Upper lobe of left lung (tissue), 6 donors: ENCODE measurements around the gene TLCD2. TPM values are rescaled to one million over a fixed set of nuclear protein-coding genes. Genes with fewer than 3 reads are reported as not detected.

ENCODE experiments used
- ATAC-seq, 2 donors: fragments of 200-7000 bp; cut with Tn5 transposase; one replicate each; pipeline ENCODE4 v1.9.1; 2022; ENCODE audit warnings: mild to moderate bottlenecking in 2 of 2, moderate library complexity in 2 of 2; ENCODE audit not compliant: low FRiP score in 2 of 2
- DNase-seq, 2 donors: peaks; one replicate each; pipeline ENCODE4 v3.0.0-alpha.2; 2019 to 2020
- H3K27ac ChIP-seq, 4 donors: fragments of 200-600 bp; sonication (generic); one replicate each; pipeline ENCODE4 v1.5.1; 2016 to 2019
- H3K27me3 ChIP-seq, 4 donors: fragments of 200-600 bp; sonication (generic); one replicate each; pipeline ENCODE4 v1.5.1; 2017 to 2019
- H3K36me3 ChIP-seq, 4 donors: fragments of 200-600 bp; sonication (generic); one replicate each; pipeline ENCODE4 v1.5.1; 2016 to 2019
- H3K4me1 ChIP-seq, 4 donors: fragments of 200-600 bp; sonication (generic); one replicate each; pipeline ENCODE4 v1.5.1; 2018 to 2019
- H3K4me3 ChIP-seq, 4 donors: fragments of 200-600 bp; sonication (generic); one replicate each; pipeline ENCODE4 v1.5.1; 2017 to 2019; ENCODE audit warnings: mild to moderate bottlenecking in 2 of 4, moderate library complexity in 1 of 4
- H3K9me3 ChIP-seq, 4 donors: fragments of 200-600 bp; sonication (generic); one replicate each; pipeline ENCODE4 v1.5.1; 2018 to 2019
- EP300 ChIP-seq, 4 donors: sonication (generic); formaldehyde crosslinking; IDR thresholded peaks; one replicate each; pipeline ENCODE4 v1.5.1; 2017; ENCODE audit warnings: antibody characterized with exemption in 4 of 4, control low read depth in 2 of 4
- POLR2A ChIP-seq, 4 donors: fragments of 450-650 bp; IDR thresholded peaks; one replicate each; pipeline ENCODE4 v1.5.1; 2016 to 2017; ENCODE audit warnings: antibody characterized with exemption in 4 of 4, mild to moderate bottlenecking in 2 of 4
- POLR2AphosphoS5 ChIP-seq, 2 donors: sonication (generic); formaldehyde crosslinking; IDR thresholded peaks; one replicate each; pipeline ENCODE4 v1.5.1; 2017; ENCODE audit warnings: antibody characterized with exemption in 2 of 2
- WGBS, 2 donors: methylation state at CpG; one replicate each; pipeline ENCODE4 v1.1.5; 2017 to 2018; 5-methylcytosine and 5-hydroxymethylcytosine counted together
- total RNA-seq, 6 donors: library from RNA; depleted of rRNA in 4 of 6; stranded (reverse); fragments of >200 nt in 4 of 6; gene quantifications; one replicate each; pipeline versions ENCODE4 v1.1.0 to v1.2.1, GENCODE V29; 2016 to 2021
- TF ChIP-seq, protein P1 (sequence below), 6 experiments: fragments of 450-650 bp in 4 of 6; fragments of 200-600 bp in 2 of 6; sonication (generic) in 2 of 6; IDR thresholded peaks; one replicate each; pipeline ENCODE4 v1.5.1; 2016 to 2019; ENCODE audit warnings: antibody characterized with exemption in 6 of 6
- donor health status: DM: no; HTN: no; CAD: no; lungs with moderate emphysema.
- donor health status: DM: no; HTN: yes; CAD: no; lungs with severe emphysema.

Gene TLCD2
- total RNA-seq, 6 donors from 2014 or later = 11.3 to 24.7 (median 14.9) TPM

DNA sequence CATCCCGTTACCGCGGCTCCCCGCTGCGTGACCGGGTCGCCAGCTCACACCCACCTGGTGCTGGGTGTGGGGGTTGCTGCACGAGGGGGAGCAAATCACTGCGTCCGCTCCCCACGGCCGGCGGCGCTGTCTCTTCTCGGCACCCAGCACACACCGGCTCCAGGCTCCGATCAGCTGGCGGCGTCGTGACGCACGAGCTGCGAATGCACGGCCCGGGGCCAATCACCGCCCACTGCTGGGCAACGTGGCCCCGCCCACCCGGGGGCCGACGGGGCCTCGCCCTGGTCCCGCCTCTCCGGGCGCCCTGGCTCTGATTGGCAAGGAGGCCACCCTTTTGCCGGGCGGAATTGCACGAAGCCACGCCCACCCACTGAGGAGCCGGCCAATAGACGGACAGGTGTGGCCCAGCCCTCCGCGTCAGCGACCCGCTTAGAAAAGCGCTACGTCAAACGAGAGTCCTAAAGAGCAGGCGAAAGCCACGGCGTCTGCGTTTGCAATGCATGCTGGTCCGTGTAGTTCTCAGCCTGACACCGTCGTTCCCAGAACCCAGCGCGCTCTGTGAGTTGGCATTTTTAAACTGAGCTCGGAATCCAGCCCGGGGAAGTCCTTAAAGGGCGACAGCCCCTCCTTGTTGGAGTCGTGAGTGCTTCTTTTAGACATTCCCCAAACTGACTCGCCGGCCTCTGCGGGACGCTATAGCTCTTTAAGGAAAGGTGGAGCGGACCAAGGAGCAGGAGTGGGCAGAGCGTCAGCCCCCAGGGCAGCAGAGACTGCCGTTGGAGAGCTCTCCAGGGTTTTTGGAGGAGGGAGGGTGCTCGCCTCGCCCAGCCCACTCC, 6.1 kb upstream of the TLCD2 start:
- DNase-seq (peak; percentile 100), ATAC-seq (peak; percentile 87 to 95)
- no peaks in the 10 kb centered on the region for H3K27me3 ChIP-seq
- 0 to 1% methylated on average over 12 to 49 of the region's 70 CpGs for WGBS, 2 donors
- peak; percentile 99 to 100 for TF ChIP-seq POLR2AphosphoS5 (IDR thresholded peaks at IDR 0.05)
- TF ChIP-seq POLR2A (IDR thresholded peaks at IDR 0.05) = peak; percentile 96 to 100 (median 100)
- TF ChIP-seq, protein P1, sequence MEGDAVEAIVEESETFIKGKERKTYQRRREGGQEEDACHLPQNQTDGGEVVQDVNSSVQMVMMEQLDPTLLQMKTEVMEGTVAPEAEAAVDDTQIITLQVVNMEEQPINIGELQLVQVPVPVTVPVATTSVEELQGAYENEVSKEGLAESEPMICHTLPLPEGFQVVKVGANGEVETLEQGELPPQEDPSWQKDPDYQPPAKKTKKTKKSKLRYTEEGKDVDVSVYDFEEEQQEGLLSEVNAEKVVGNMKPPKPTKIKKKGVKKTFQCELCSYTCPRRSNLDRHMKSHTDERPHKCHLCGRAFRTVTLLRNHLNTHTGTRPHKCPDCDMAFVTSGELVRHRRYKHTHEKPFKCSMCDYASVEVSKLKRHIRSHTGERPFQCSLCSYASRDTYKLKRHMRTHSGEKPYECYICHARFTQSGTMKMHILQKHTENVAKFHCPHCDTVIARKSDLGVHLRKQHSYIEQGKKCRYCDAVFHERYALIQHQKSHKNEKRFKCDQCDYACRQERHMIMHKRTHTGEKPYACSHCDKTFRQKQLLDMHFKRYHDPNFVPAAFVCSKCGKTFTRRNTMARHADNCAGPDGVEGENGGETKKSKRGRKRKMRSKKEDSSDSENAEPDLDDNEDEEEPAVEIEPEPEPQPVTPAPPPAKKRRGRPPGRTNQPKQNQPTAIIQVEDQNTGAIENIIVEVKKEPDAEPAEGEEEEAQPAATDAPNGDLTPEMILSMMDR (IDR thresholded peaks at IDR 0.05) = peak in 3 of 6 experiments; percentile 24 to 37 (median 25)
- TF ChIP-seq EP300 (IDR thresholded peaks at IDR 0.05) = peak in 1 of 4 donors; percentile 90
- peak overlapping the region; percentile 95 to 100 (median 98) for H3K27ac ChIP-seq
- H3K4me1 ChIP-seq = peaks cover 44 to 59% (median 54%) of the 10 kb centered on the region in 4 donors
- H3K9me3 ChIP-seq = no peaks in the 10 kb centered on the region
- H3K36me3 ChIP-seq = peaks cover 4 to 29% (median 19%) of the 10 kb centered on the region in 4 donors
- peak overlapping the region; percentile 70 to 98 (median 85) for H3K4me3 ChIP-seq

DNA sequence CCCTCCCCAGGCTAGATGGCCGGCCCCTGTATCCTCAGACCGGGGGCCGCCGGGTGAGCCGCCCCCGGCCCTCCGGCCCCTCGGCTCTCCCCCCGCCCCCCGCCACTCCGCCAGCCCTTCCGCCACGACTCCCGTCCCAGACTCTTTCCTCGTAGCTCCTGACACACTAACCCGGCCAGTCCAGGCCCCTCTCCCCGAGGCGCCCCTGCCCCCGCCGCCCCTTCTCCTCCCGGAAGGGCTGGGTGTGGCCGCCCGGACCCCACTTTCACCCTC, 5.6 kb upstream of the TLCD2 start:
- no peak for TF ChIP-seq EP300 (IDR thresholded peaks at IDR 0.05)
- TF ChIP-seq, protein P1 (IDR thresholded peaks at IDR 0.05) = no peak
- TF ChIP-seq POLR2AphosphoS5 (IDR thresholded peaks at IDR 0.05) = no peak
- TF ChIP-seq POLR2A (IDR thresholded peaks at IDR 0.05) = no peak
- Histone ChIP-seq H3K27me3 (no peaks in the 10 kb centered on the region), H3K4me1 (peaks cover 45 to 60% (median 54%) of the 10 kb centered on the region in 4 donors), H3K4me3 (peak overlapping the region; percentile 68 to 98 (median 85)), H3K9me3 (no peaks in the 10 kb centered on the region), H3K36me3 (peaks cover 4 to 32% (median 19%) of the 10 kb centered on the region in 4 donors), H3K27ac (peak overlapping the region; percentile 95 to 100 (median 98))
- DNase-seq (no peak), ATAC-seq (no peak)
- WGBS, 2 donors = 0 to 2% methylated on average over 2 to 13 of the region's 23 CpGs

DNA sequence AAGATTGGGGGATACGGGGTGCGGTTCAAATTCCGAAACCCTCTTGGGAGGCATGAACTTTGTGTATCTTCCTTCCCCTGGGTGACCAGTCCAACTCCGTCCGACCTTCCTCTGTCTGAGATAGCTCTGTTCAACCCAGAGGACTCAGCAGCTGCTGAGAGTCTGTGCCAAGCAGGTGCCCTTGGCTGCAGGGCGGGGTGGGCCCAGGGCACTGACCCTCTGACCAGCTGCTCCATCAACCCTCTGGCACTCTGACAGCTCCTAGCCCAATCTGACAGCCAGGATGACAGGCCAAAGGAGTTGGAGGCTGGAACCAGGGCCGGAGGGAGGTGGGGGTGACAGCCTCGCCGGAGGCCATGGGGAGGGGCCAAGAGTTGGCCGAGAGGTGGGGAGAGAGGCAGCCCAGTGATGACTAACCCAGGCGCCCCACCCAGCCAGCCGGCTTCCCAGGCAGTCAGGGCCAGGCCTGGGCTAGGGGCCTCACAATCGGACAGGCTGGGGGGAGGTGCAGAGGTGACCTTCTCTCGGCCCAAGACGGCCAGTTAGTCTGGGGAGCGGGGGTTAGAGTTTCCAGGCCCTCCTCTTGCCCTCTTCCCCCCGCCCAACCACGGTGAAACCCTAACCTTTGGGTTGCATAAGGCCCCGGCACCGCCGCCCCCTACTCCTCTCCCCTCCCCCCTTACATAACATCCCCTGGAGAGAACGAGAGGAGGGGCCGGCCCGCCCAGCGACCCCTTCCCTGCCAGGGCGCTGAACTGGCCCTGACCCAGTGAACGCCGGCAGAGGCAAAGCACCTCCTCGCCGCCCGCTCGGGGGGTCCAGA, 5.0 kb upstream of the TLCD2 start:
- H3K4me1 ChIP-seq = peaks cover 46 to 59% (median 55%) of the 10 kb centered on the region in 4 donors
- H3K27ac ChIP-seq = peak overlapping the region; percentile 95 to 100 (median 98)
- H3K36me3 ChIP-seq = peaks cover 4 to 32% (median 19%) of the 10 kb centered on the region in 4 donors
- H3K9me3 ChIP-seq = no peaks in the 10 kb centered on the region
- H3K27me3 ChIP-seq = no peaks in the 10 kb centered on the region
- 0 to 2% methylated on average over 9 to 14 of the region's 32 CpGs for WGBS, 2 donors
- DNase-seq (peak; percentile 91 to 92), ATAC-seq (peak; percentile 67 to 69)
- peak overlapping the region; percentile 68 to 98 (median 85) for H3K4me3 ChIP-seq
- TF ChIP-seq EP300 (IDR thresholded peaks at IDR 0.05) (no peak), POLR2AphosphoS5 (IDR thresholded peaks at IDR 0.05) (peak; percentile 67 to 82), POLR2A (IDR thresholded peaks at IDR 0.05) (peak; percentile 23 to 80 (median 59))

DNA sequence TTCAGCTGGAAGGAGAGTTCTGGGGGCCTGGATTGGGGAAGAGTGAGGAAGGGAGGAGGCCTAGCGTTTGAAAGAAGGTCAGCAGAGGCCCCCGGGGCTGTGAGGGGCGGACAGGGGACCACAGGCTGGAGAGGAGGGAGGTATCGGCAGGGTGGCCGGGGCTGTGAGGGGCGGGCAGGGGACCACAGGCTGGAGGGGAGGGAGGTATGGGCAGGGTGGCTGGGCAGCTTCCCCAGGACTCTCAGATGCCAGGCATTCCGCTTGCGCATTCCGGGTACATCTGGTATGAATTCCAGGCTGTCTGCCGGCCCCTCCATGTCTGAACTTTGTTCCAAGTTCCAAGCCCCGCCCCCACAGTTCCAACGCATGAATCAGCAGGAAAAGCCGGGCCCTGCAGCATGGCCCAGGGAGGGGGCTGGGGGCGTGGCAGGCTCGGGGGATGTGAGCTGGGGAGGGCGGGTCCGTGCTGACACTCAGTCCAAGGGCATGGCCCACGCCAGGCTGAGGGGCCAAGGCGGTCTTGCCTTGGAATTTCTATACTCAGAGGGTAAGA, 4.3 kb upstream of the TLCD2 start:
- WGBS, 2 donors = 2 to 3% methylated on average over 9 to 12 of the region's 19 CpGs
- no peaks in the 10 kb centered on the region for H3K27me3 ChIP-seq
- peak overlapping the region; percentile 68 to 98 (median 85) for H3K4me3 ChIP-seq
- peak; percentile 61 to 65 for ATAC-seq
- peaks cover 4 to 32% (median 19%) of the 10 kb centered on the region in 4 donors for H3K36me3 ChIP-seq
- peaks cover 49 to 65% (median 58%) of the 10 kb centered on the region in 4 donors for H3K4me1 ChIP-seq
- peak overlapping the region; percentile 95 to 100 (median 98) for H3K27ac ChIP-seq
- TF ChIP-seq POLR2AphosphoS5 (IDR thresholded peaks at IDR 0.05) = peak; percentile 70 to 73
- TF ChIP-seq POLR2A (IDR thresholded peaks at IDR 0.05) = no peak
- TF ChIP-seq, protein P1 (IDR thresholded peaks at IDR 0.05) = peak in 1 of 6 experiments; percentile 1
- no peak for TF ChIP-seq EP300 (IDR thresholded peaks at IDR 0.05)
- peak; percentile 95 to 98 for DNase-seq
- no peaks in the 10 kb centered on the region for H3K9me3 ChIP-seq
